Lung (tissue), 12 donors: ENCODE results near the gene TTC7B. TPM values are rescaled to one million over a fixed set of nuclear protein-coding genes. Genes with fewer than 3 reads are reported as not detected.

Experiments used
- ATAC-seq: fragments of 200-7000 bp; cut with Tn5 transposase; one replicate; pipeline ENCODE4 v1.9.1; 2020; ENCODE audit warnings: moderate number of reproducible peaks; ENCODE audit not compliant: insufficient read depth, low FRiP score
- DNase-seq, 3 donors: peaks; one replicate each; pipeline ENCODE4 v3.0.0-alpha.2; 2013 to 2017
- H3K27ac ChIP-seq, 2 donors: one replicate each; pipeline ENCODE4 v1.5.1; 2013; ENCODE audit warnings: mild to moderate bottlenecking in 2 of 2, moderate library complexity in 2 of 2, control low read depth in 1 of 2, inconsistent platforms in 1 of 2, low read depth in 1 of 2, low read length in 1 of 2
- H3K27me3 ChIP-seq, 3 donors: one replicate each; pipeline ENCODE4 v1.5.1; 2013; ENCODE audit warnings: low read length in 2 of 3; ENCODE audit not compliant: control insufficient read depth in 3 of 3, insufficient read depth in 3 of 3
- H3K36me3 ChIP-seq, 4 donors: one replicate each; pipeline ENCODE4 v1.5.1; 2013; ENCODE audit warnings: low read length in 4 of 4, mild to moderate bottlenecking in 1 of 4, moderate library complexity in 1 of 4; ENCODE audit not compliant: control insufficient read depth in 4 of 4, insufficient read depth in 4 of 4
- H3K4me1 ChIP-seq, 5 donors: one replicate each; pipeline ENCODE4 v1.5.1; 2013; ENCODE audit warnings: low read length in 5 of 5, mild to moderate bottlenecking in 2 of 5, moderate library complexity in 1 of 5; ENCODE audit not compliant: control insufficient read depth in 5 of 5, insufficient read depth in 5 of 5
- H3K4me3 ChIP-seq: one replicate; pipeline ENCODE4 v1.5.1; 2013; ENCODE audit warnings: mild to moderate bottlenecking, control low read depth, moderate library complexity
- H3K9ac ChIP-seq, 2 donors: one replicate each; pipeline ENCODE4 v1.5.1; 2013; ENCODE audit warnings: low read length in 2 of 2, control low read depth in 1 of 2; ENCODE audit not compliant: insufficient read depth in 1 of 2
- H3K9me3 ChIP-seq, 4 donors: one replicate each; pipeline ENCODE4 v1.5.1; 2013; ENCODE audit warnings: low read length in 3 of 4, mild to moderate bottlenecking in 1 of 4, moderate library complexity in 1 of 4; ENCODE audit not compliant: control insufficient read depth in 4 of 4, insufficient read depth in 3 of 4
- WGBS, 2 donors: extraction: QIAGEN DNeasy Blood & Tissue Kit; methylation state at CpG; one replicate each; pipeline ENCODE4 v1.1.7; 2013; 5-methylcytosine and 5-hydroxymethylcytosine counted together
- polyA plus RNA-seq, 2 donors: library from polyadenylated mRNA; stranded (reverse); fragments of 200-250 nt; gene quantifications; one replicate each; pipeline ENCODE4 v1.2.1, GENCODE V29; 2013
- total RNA-seq, 2 donors: library from RNA; depleted of rRNA in 1 of 2; stranded (reverse); fragments of >200 nt in 1 of 2; gene quantifications; one replicate each; pipeline ENCODE4 v1.2.1, GENCODE V29; 2014 to 2021
- TF ChIP-seq, protein P1 (sequence below): IDR thresholded peaks from 2 replicates; pipeline ENCODE4 v1.5.1; 2012; ENCODE audit warnings: mild to moderate bottlenecking; ENCODE audit errors: control extremely low read depth, extremely low read depth
- donor health status: control.
- donor health status: control.
- donor health status: Bipolar disorder and iron deficiency.
- donor health status: healthy.
- donor health status: DM: yes; HTN: yes; CAD: no.

The TTC7B gene
- total and polyA plus RNA-seq, 4 donors, result 11.0 to 39.6 (median 23.0) TPM

DNA sequence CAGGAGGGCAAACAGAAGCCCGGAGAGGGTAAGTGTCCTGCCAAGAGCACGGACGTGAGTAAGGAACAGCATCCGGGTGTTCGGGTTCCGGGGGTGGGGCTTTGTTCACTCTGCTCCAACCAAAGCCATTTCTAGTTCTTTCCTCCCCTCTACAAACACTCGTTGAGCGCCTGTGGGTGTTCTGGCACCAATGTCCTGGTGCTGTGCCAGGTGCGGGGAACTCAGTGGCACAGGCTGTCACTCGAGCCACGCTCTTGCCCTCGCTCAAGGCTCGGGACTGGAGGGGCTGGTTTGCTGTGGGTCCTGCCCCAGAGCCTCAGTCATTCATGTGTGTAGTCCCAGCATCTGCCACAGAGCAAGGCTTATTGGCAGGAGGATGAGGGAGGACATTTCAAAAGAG lies 261.9 kb downstream of the TTC7B start:
- peaks cover 0 to 3% (median 0%) of the 10 kb centered on the region in 4 donors for H3K36me3 ChIP-seq
- ATAC-seq (peak; percentile 55), DNase-seq (no peak)
- 65 to 81% methylated on average over 13 of the region's 13 CpGs for WGBS, 2 donors
- no peaks in the 10 kb centered on the region for H3K27me3 ChIP-seq
- no peak overlapping the region for H3K9ac ChIP-seq
- TF ChIP-seq, protein P1, sequence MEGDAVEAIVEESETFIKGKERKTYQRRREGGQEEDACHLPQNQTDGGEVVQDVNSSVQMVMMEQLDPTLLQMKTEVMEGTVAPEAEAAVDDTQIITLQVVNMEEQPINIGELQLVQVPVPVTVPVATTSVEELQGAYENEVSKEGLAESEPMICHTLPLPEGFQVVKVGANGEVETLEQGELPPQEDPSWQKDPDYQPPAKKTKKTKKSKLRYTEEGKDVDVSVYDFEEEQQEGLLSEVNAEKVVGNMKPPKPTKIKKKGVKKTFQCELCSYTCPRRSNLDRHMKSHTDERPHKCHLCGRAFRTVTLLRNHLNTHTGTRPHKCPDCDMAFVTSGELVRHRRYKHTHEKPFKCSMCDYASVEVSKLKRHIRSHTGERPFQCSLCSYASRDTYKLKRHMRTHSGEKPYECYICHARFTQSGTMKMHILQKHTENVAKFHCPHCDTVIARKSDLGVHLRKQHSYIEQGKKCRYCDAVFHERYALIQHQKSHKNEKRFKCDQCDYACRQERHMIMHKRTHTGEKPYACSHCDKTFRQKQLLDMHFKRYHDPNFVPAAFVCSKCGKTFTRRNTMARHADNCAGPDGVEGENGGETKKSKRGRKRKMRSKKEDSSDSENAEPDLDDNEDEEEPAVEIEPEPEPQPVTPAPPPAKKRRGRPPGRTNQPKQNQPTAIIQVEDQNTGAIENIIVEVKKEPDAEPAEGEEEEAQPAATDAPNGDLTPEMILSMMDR, result no peak
- peaks cover 0 to 5% (median 0%) of the 10 kb centered on the region in 4 donors for H3K9me3 ChIP-seq
- H3K4me3 ChIP-seq, result no peak overlapping the region
- peaks cover 0 to 43% (median 15%) of the 10 kb centered on the region in 5 donors for H3K4me1 ChIP-seq
- H3K27ac ChIP-seq, result no peak overlapping the region

DNA sequence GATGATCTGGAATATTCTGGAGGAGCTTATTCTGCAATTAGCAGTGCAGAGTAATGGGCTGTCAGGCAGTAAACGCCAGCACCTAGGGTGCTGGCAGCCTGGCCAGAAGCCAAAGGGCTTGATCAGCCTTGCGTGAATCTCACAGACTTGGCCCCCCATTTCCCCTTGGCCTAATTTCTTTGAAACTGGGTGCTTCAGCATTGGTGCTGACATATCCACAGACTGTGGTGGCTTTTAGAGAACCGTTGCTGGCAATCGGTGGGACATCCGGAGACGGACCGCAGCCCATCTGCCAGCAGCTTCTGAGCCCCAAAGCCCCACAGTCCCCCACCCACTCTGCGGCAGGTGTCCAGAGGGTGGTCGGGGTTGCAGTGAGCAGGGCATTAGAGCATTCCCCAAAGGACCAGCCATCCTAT lies 262.3 kb downstream of the TTC7B start:
- Histone ChIP-seq H3K4me3 (no peak overlapping the region), H3K36me3 (peaks cover 0 to 3% (median 0%) of the 10 kb centered on the region in 4 donors), H3K9me3 (peaks cover 0 to 5% (median 0%) of the 10 kb centered on the region in 4 donors), H3K4me1 (peaks cover 0 to 39% (median 15%) of the 10 kb centered on the region in 5 donors), H3K27ac (no peak overlapping the region), H3K27me3 (no peaks in the 10 kb centered on the region), H3K9ac (no peak overlapping the region)
- TF ChIP-seq, protein P1, result no peak
- 78 to 82% methylated on average over 9 of the region's 9 CpGs for WGBS, 2 donors
- ATAC-seq, result no peak
- no peak for DNase-seq

DNA sequence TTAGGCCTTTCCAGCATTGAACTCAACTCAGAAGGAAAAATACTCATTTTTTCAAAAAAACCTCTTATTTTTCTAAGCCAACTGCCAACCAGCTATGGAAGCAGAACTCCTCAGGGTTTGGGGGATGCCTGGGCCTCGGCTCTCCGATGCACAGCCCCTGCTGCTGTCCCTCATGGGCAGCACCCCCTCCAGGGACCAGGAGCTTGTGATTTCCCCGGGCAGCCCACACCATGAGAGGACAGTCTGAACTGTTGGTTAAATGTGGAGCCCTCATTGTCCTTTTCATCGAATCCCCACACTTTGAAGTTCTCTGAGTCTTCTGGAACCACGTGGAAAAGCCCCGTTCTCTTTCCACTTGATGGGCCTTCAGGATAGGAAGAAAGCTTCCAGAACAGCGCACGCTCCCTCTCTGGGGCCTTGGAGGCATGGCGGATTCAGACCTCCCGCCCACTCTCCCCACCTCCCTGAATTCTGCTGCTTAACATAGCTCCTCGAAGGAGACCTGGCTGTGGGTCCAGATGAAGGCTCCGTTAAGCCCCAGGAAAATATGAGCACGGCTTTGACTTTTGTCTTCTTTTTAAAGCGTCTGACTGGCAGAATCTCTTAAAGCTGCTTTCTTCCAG lies 262.8 kb downstream of the TTC7B start:
- TF ChIP-seq, protein P1, result no peak
- Histone ChIP-seq H3K9me3 (peaks cover 0 to 5% (median 0%) of the 10 kb centered on the region in 4 donors), H3K9ac (no peak overlapping the region), H3K36me3 (peaks cover 0 to 3% (median 0%) of the 10 kb centered on the region in 4 donors), H3K27ac (no peak overlapping the region), H3K4me3 (no peak overlapping the region), H3K27me3 (no peaks in the 10 kb centered on the region), H3K4me1 (peaks cover 0 to 34% (median 15%) of the 10 kb centered on the region in 5 donors)
- no peak for DNase-seq
- WGBS, 2 donors, result 91 to 93% methylated on average over 14 of the region's 14 CpGs
- no peak for ATAC-seq
